ENCODE data around the gene IFNK. TPM values are rescaled to one million over a fixed set of nuclear protein-coding genes. Genes with fewer than 3 reads are reported as not detected.

Gene IFNK
- total and polyA plus RNA-seq, 12 donors, result not detected

DNA sequence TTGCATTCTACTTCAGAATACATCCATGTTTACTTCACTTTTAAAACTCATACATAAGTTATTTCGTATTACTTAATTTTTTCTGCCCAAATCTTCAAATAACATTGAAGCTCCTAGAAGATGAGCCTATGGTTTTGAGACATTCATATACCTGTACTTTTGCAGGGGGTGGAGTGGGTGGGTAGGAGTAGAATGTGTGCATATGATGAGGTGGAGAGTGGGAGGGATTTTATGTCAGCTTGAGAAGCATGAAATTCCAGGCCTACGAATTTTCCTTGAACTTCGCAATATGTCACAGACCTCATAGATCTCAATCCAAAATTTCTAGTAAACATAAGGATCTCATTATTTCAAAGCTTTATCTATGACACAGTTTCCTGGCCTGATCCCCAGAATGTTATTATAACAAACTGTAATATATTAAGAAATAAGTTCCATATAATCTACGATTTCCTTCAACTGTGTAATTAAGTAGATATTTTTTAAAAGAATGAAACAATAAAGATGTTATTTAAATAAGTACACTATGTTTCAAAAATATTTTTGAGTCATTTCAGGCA, 25.2 kb downstream of the IFNK start:
- no peaks in the 10 kb centered on the region for H3K27me3 ChIP-seq
- H3K36me3 ChIP-seq (replicated peaks in 1 of 2), result peaks cover 0 to 6% of the 10 kb centered on the region in 2 donors
- no peak overlapping the region for H3K4me3 ChIP-seq
- H3K4me1 ChIP-seq (replicated peaks in 1 of 2), result peaks cover 0 to 20% of the 10 kb centered on the region in 2 donors
- intact Hi-C loops (cut with DNase I), result loop anchor here (2.0 to 5.0 kb wide), 2 partner anchors 216 to 217 kb away; no protein-coding TSS in a partner anchor
- no peak overlapping the region for H3K27ac ChIP-seq
- H3K9me3 ChIP-seq (replicated peaks in 1 of 3), result no peaks in the 10 kb centered on the region
- TF ChIP-seq, protein P1, sequence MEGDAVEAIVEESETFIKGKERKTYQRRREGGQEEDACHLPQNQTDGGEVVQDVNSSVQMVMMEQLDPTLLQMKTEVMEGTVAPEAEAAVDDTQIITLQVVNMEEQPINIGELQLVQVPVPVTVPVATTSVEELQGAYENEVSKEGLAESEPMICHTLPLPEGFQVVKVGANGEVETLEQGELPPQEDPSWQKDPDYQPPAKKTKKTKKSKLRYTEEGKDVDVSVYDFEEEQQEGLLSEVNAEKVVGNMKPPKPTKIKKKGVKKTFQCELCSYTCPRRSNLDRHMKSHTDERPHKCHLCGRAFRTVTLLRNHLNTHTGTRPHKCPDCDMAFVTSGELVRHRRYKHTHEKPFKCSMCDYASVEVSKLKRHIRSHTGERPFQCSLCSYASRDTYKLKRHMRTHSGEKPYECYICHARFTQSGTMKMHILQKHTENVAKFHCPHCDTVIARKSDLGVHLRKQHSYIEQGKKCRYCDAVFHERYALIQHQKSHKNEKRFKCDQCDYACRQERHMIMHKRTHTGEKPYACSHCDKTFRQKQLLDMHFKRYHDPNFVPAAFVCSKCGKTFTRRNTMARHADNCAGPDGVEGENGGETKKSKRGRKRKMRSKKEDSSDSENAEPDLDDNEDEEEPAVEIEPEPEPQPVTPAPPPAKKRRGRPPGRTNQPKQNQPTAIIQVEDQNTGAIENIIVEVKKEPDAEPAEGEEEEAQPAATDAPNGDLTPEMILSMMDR (IDR thresholded peaks at IDR 0.05), result no peak
- TF ChIP-seq POLR2A (IDR thresholded peaks at IDR 0.05), result no peak
- WGBS, 4 donors, result 76 to 83% (median 77%) methylated on average over 4 of the region's 4 CpGs
- no peak for DNase-seq

GRCh38 chr9:27554712-27555111, 30.6 kb downstream of the IFNK start:
- Histone ChIP-seq H3K36me3 (replicated peaks in 1 of 2) (peaks cover 0 to 50% of the 10 kb centered on the region in 2 donors), H3K4me1 (replicated peaks in 1 of 2) (no peaks in the 10 kb centered on the region), H3K27me3 (no peaks in the 10 kb centered on the region), H3K4me3 (no peak overlapping the region), H3K9me3 (replicated peaks in 1 of 3) (no peaks in the 10 kb centered on the region), H3K27ac (no peak overlapping the region)
- DNase-seq, result no peak
- WGBS, 4 donors, result 85 to 97% (median 94%) methylated on average over 1 of the region's 1 CpG
- intact Hi-C loops (cut with DNase I), result no loop called here
- TF ChIP-seq POLR2A (IDR thresholded peaks at IDR 0.05), result no peak
- TF ChIP-seq, protein P1 (IDR thresholded peaks at IDR 0.05), result no peak

DNA sequence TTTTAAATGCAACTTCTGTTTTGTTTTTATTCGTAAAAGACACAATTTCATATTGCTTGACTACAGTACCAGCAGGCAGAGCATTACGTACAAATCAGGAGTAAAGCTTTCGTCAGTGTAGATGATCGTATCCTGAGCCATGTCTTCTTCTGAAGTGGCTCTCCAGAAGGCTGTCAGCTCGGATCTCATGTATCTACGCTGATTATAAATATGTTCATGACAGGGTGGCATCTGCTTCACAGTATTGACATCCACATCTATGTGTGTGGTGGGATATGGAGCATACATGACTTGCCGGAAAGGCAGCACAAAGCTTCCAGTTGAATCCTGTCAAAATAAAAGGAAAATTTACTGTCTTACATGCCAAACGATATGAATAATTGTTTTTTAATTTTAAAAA, 32.4 kb downstream of the IFNK start:
- peaks cover 0 to 57% of the 10 kb centered on the region in 2 donors for H3K36me3 ChIP-seq (replicated peaks in 1 of 2)
- 92 to 97% (median 95%) methylated on average over 8 of the region's 8 CpGs for WGBS, 4 donors
- H3K27me3 ChIP-seq, result no peaks in the 10 kb centered on the region
- H3K9me3 ChIP-seq (replicated peaks in 1 of 3), result no peaks in the 10 kb centered on the region
- TF ChIP-seq, protein P1 (IDR thresholded peaks at IDR 0.05), result no peak
- TF ChIP-seq POLR2A (IDR thresholded peaks at IDR 0.05), result no peak
- no peak for DNase-seq
- no peaks in the 10 kb centered on the region for H3K4me1 ChIP-seq (replicated peaks in 1 of 2)
- H3K27ac ChIP-seq, result no peak overlapping the region
- intact Hi-C loops (cut with DNase I), result no loop called here
- no peak overlapping the region for H3K4me3 ChIP-seq

DNA sequence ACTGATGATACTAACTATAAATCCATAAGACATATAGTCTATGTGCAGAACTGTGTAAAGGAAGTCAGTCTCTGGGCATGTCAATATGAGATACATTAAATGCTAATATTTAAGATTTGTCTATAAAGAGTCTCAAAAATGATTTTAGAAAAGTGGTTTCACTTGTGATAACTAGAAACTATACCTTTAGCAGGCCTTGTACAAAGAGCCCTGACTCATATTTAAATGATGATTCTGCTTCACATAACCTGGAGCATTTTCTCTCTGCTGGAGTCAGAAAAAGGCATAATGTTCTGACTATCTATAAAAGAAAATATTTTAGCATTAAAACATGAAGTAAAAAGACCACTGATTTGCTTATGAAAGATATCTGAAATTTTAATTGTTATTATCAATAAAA, 34.2 kb downstream of the IFNK start:
- TF ChIP-seq POLR2A (IDR thresholded peaks at IDR 0.05), result no peak
- TF ChIP-seq, protein P1 (IDR thresholded peaks at IDR 0.05), result no peak
- DNase-seq, result no peak
- Histone ChIP-seq H3K4me1 (replicated peaks in 1 of 2) (no peaks in the 10 kb centered on the region), H3K27ac (no peak overlapping the region), H3K9me3 (replicated peaks in 1 of 3) (no peaks in the 10 kb centered on the region), H3K4me3 (no peak overlapping the region), H3K27me3 (no peaks in the 10 kb centered on the region), H3K36me3 (replicated peaks in 1 of 2) (peaks cover 0 to 57% of the 10 kb centered on the region in 2 donors)
- intact Hi-C loops (cut with DNase I), result no loop called here

All from adrenal gland (tissue), 12 donors.